Measurements from ENCODE around the gene GAST.

GRCh38 chr17:41723801-41724475, 11.8 kb downstream of the GAST start:
- TF ChIP-seq CTCF (IDR thresholded peaks at IDR 0.05; ENCODE audit: low read length): no peak
- TF ChIP-seq EZH2 (IDR thresholded peaks at IDR 0.05; ENCODE audit: borderline replicate concordance, low read length): no peak

Measured in OCI-LY1 (cell line).